ENCODE data around the gene MSL3B.

Gene MSL3B

GRCh38 chr2:233832869-233833311 is 35.3 kb downstream of the MSL3B start:
- H3K36me3 ChIP-seq = no peaks in the 10 kb centered on the region
- H3K4me3 ChIP-seq = no peak overlapping the region
- intact Hi-C loops (cut with DNase I) = no loop called here
- no peak overlapping the region for H3K27ac ChIP-seq
- no peak for DNase-seq (ENCODE audit: low spot score in 2 of 2)
- H3K9me3 ChIP-seq = no peaks in the 10 kb centered on the region
- no peaks in the 10 kb centered on the region for H3K27me3 ChIP-seq
- TF ChIP-seq CTCF (IDR thresholded peaks at IDR 0.05) = no peak
- H3K4me1 ChIP-seq = no peaks in the 10 kb centered on the region

GRCh38 chr2:233832414-233832813 is 35.8 kb downstream of the MSL3B start:
- intact Hi-C loops (cut with DNase I) = no loop called here
- Histone ChIP-seq H3K27ac (no peak overlapping the region), H3K9me3 (no peaks in the 10 kb centered on the region), H3K36me3 (no peaks in the 10 kb centered on the region), H3K4me1 (no peaks in the 10 kb centered on the region), H3K4me3 (no peak overlapping the region), H3K27me3 (no peaks in the 10 kb centered on the region)
- TF ChIP-seq CTCF (IDR thresholded peaks at IDR 0.05) = no peak
- no peak for DNase-seq (ENCODE audit: low spot score in 2 of 2)

- intact Hi-C loops (cut with DNase I) = no loop called here
- H3K27me3 ChIP-seq = no peaks in the 10 kb centered on the region
- no peak overlapping the region for H3K4me3 ChIP-seq
- H3K36me3 ChIP-seq = no peaks in the 10 kb centered on the region
- no peak for TF ChIP-seq CTCF (IDR thresholded peaks at IDR 0.05)
- H3K27ac ChIP-seq = no peak overlapping the region
- DNase-seq (ENCODE audit: low spot score in 2 of 2) = no peak
- H3K4me1 ChIP-seq = no peaks in the 10 kb centered on the region
- H3K9me3 ChIP-seq = no peaks in the 10 kb centered on the region
Measured at GRCh38 chr2:233831861-233832260, 36.3 kb downstream of the MSL3B start.

- H3K27ac ChIP-seq = no peak overlapping the region
- no peak for TF ChIP-seq CTCF (IDR thresholded peaks at IDR 0.05)
- H3K4me1 ChIP-seq = no peaks in the 10 kb centered on the region
- intact Hi-C loops (cut with DNase I) = no loop called here
- no peak overlapping the region for H3K4me3 ChIP-seq
- DNase-seq (ENCODE audit: low spot score in 2 of 2) = no peak
- H3K9me3 ChIP-seq = no peaks in the 10 kb centered on the region
- H3K27me3 ChIP-seq = no peaks in the 10 kb centered on the region
- H3K36me3 ChIP-seq = no peaks in the 10 kb centered on the region
Measured at GRCh38 chr2:233831011-233831721, 37.0 kb downstream of the MSL3B start.

GRCh38 chr2:233830111-233830802 is 37.9 kb downstream of the MSL3B start:
- Histone ChIP-seq H3K4me1 (no peaks in the 10 kb centered on the region), H3K27ac (no peak overlapping the region), H3K27me3 (no peaks in the 10 kb centered on the region), H3K9me3 (no peaks in the 10 kb centered on the region), H3K4me3 (no peak overlapping the region), H3K36me3 (no peaks in the 10 kb centered on the region)
- no peak for TF ChIP-seq CTCF (IDR thresholded peaks at IDR 0.05)
- intact Hi-C loops (cut with DNase I) = no loop called here
- no peak for DNase-seq (ENCODE audit: low spot score in 2 of 2)

All from ascending aorta (tissue), 2 donors.